ENCODE measurements around the gene PDE8A. TPM values are rescaled to one million over a fixed set of nuclear protein-coding genes. Genes with fewer than 3 reads are reported as not detected.

Gene PDE8A
- total RNA-seq, 1 donor from 2014 or later: 43.4 TPM

GRCh38 chr15:85150130-85150480 is 168.4 kb downstream of the PDE8A start:
- H3K27ac Mint-ChIP-seq (ENCODE audit: unreplicated experiment): no peak overlapping the region
- H3K36me3 Mint-ChIP-seq (ENCODE audit: low read depth, unreplicated experiment): no peaks in the 10 kb centered on the region
- H3K27me3 Mint-ChIP-seq (ENCODE audit: unreplicated experiment): peaks cover 6% of the 10 kb centered on the region
- H3K9me3 Mint-ChIP-seq (ENCODE audit: unreplicated experiment): no peaks in the 10 kb centered on the region
- H3K4me1 Mint-ChIP-seq (ENCODE audit: unreplicated experiment): peaks cover 6% of the 10 kb centered on the region
- no peak for TF ChIP-seq CTCF (IDR thresholded peaks at IDR 0.05; ENCODE audit: unreplicated experiment)
- H3K4me3 Mint-ChIP-seq (ENCODE audit: unreplicated experiment): no peak overlapping the region
- DNase-seq (ENCODE audit: low spot score): no peak

- H3K4me1 Mint-ChIP-seq (ENCODE audit: unreplicated experiment): peaks cover 16% of the 10 kb centered on the region
- H3K4me3 Mint-ChIP-seq (ENCODE audit: unreplicated experiment): no peak overlapping the region
- no peak for TF ChIP-seq CTCF (IDR thresholded peaks at IDR 0.05; ENCODE audit: unreplicated experiment)
- DNase-seq (ENCODE audit: low spot score): no peak
- no peaks in the 10 kb centered on the region for H3K9me3 Mint-ChIP-seq (ENCODE audit: unreplicated experiment)
- no peaks in the 10 kb centered on the region for H3K36me3 Mint-ChIP-seq (ENCODE audit: low read depth, unreplicated experiment)
- no peak overlapping the region for H3K27ac Mint-ChIP-seq (ENCODE audit: unreplicated experiment)
- peaks cover 3% of the 10 kb centered on the region for H3K27me3 Mint-ChIP-seq (ENCODE audit: unreplicated experiment)
Measured at GRCh38 chr15:85151145-85151544, 169.5 kb downstream of the PDE8A start.

GRCh38 chr15:85151861-85152260 is 170.2 kb downstream of the PDE8A start:
- Mint-ChIP-seq H3K4me3 (ENCODE audit: unreplicated experiment) (no peak overlapping the region), H3K27ac (ENCODE audit: unreplicated experiment) (no peak overlapping the region), H3K4me1 (ENCODE audit: unreplicated experiment) (peaks cover 21% of the 10 kb centered on the region), H3K36me3 (ENCODE audit: low read depth, unreplicated experiment) (no peaks in the 10 kb centered on the region), H3K27me3 (ENCODE audit: unreplicated experiment) (peaks cover 3% of the 10 kb centered on the region), H3K9me3 (ENCODE audit: unreplicated experiment) (no peaks in the 10 kb centered on the region)
- no peak for TF ChIP-seq CTCF (IDR thresholded peaks at IDR 0.05; ENCODE audit: unreplicated experiment)
- DNase-seq (ENCODE audit: low spot score): no peak

GRCh38 chr15:85154061-85154460 is 172.4 kb downstream of the PDE8A start:
- no peak for DNase-seq (ENCODE audit: low spot score)
- Mint-ChIP-seq H3K9me3 (ENCODE audit: unreplicated experiment) (no peaks in the 10 kb centered on the region), H3K27me3 (ENCODE audit: unreplicated experiment) (peaks cover 3% of the 10 kb centered on the region), H3K36me3 (ENCODE audit: low read depth, unreplicated experiment) (no peaks in the 10 kb centered on the region), H3K4me1 (ENCODE audit: unreplicated experiment) (peaks cover 26% of the 10 kb centered on the region), H3K4me3 (ENCODE audit: unreplicated experiment) (no peak overlapping the region), H3K27ac (ENCODE audit: unreplicated experiment) (no peak overlapping the region)
- TF ChIP-seq CTCF (IDR thresholded peaks at IDR 0.05; ENCODE audit: unreplicated experiment): no peak

GRCh38 chr15:85155360-85155759 is 173.7 kb downstream of the PDE8A start:
- Mint-ChIP-seq H3K4me1 (ENCODE audit: unreplicated experiment) (peaks cover 26% of the 10 kb centered on the region), H3K36me3 (ENCODE audit: low read depth, unreplicated experiment) (no peaks in the 10 kb centered on the region), H3K27ac (ENCODE audit: unreplicated experiment) (peak overlapping the region; percentile 52), H3K4me3 (ENCODE audit: unreplicated experiment) (no peak overlapping the region), H3K9me3 (ENCODE audit: unreplicated experiment) (no peaks in the 10 kb centered on the region), H3K27me3 (ENCODE audit: unreplicated experiment) (peaks cover 1% of the 10 kb centered on the region)
- TF ChIP-seq CTCF (IDR thresholded peaks at IDR 0.05; ENCODE audit: unreplicated experiment): no peak
- DNase-seq (ENCODE audit: low spot score): no peak

Data from endothelial cell (in vitro differentiated cells).